OCI-LY1 (cell line): Measurements from ENCODE around the gene ZBP1.

Experiments
- H2AFZ ChIP-seq: fragments of 200-600 bp; sonication (generic), shearing (Covaris generic); 2 replicates; pipeline ENCODE4 v1.6.0; 2014; ENCODE audit warnings: antibody characterized with exemption, mild to moderate bottlenecking, low read length
- H3F3A ChIP-seq: fragments of 200-600 bp; sonication (generic), shearing (Covaris generic); 2 replicates; pipeline ENCODE4 v1.6.0; 2014; ENCODE audit warnings: mild to moderate bottlenecking, antibody characterized with exemption, low read length, moderate library complexity; ENCODE audit not compliant: insufficient read depth
- H3K27ac ChIP-seq: fragments of 200-600 bp; sonication (generic); 2 replicates; pipeline ENCODE4 v1.5.1; 2014; ENCODE audit warnings: low read length, mixed run types, mild to moderate bottlenecking, low read depth; ENCODE audit not compliant: poor library complexity, severe bottlenecking
- H3K27me3 ChIP-seq: fragments of 200-600 bp; sonication (generic); 2 replicates; pipeline ENCODE4 v1.6.0; 2014; ENCODE audit warnings: antibody characterized with exemption, mild to moderate bottlenecking, low read length, moderate library complexity; ENCODE audit not compliant: insufficient read depth
- H3K36me3 ChIP-seq: fragments of 200-600 bp; sonication (generic); 2 replicates; pipeline ENCODE4 v1.6.1; 2014; ENCODE audit warnings: mild to moderate bottlenecking, antibody characterized with exemption, low read length, moderate library complexity, mixed read lengths; ENCODE audit not compliant: insufficient read depth
- H3K4me1 ChIP-seq: fragments of 200-600 bp; sonication (generic); 2 replicates; pipeline ENCODE4 v1.5.1; 2014; ENCODE audit warnings: mild to moderate bottlenecking, low read length, moderate library complexity; ENCODE audit not compliant: insufficient read depth, severe bottlenecking
- H3K4me2 ChIP-seq: fragments of 200-600 bp; sonication (generic), shearing (Covaris generic); 2 replicates; pipeline ENCODE4 v1.6.1; 2014; ENCODE audit warnings: low read length
- H3K4me3 ChIP-seq: fragments of 200-600 bp; sonication (generic); 2 replicates; pipeline ENCODE4 v1.5.1; 2014; ENCODE audit warnings: low read length, low read depth, mild to moderate bottlenecking, mixed read lengths; ENCODE audit not compliant: poor library complexity, severe bottlenecking
- H3K79me2 ChIP-seq: fragments of 200-600 bp; shearing (Covaris generic); 2 replicates; pipeline ENCODE4 v1.6.1; 2016; ENCODE audit warnings: mixed run types, low read length, mixed read lengths; ENCODE audit not compliant: insufficient read depth
- H3K9ac ChIP-seq: fragments of 200-600 bp; sonication (generic), shearing (Covaris generic); 2 replicates; pipeline ENCODE4 v1.6.1; 2014; ENCODE audit warnings: mild to moderate bottlenecking, low read length, mixed read lengths
- H3K9me2 ChIP-seq: fragments of 200-600 bp; sonication (generic), shearing (Covaris generic); 2 replicates; pipeline ENCODE4 v1.6.1; 2014; ENCODE audit warnings: low read depth, mild to moderate bottlenecking, low read length, mixed read lengths
- H3K9me3 ChIP-seq: fragments of 200-600 bp; shearing (Covaris generic); 2 replicates; pipeline ENCODE4 v1.6.1; 2014; ENCODE audit warnings: low read length, mixed read lengths
- H4K20me1 ChIP-seq: fragments of 200-600 bp; sonication (generic), shearing (Covaris generic); 2 replicates; pipeline ENCODE4 v1.6.0; 2016; ENCODE audit warnings: mild to moderate bottlenecking, low read length; ENCODE audit not compliant: insufficient read depth
- EZH2 ChIP-seq: fragments of 200-600 bp; sonication (generic), shearing (Covaris generic); IDR thresholded peaks from 2 replicates; pipeline ENCODE4 v1.8.0; 2017; ENCODE audit warnings: borderline replicate concordance, mixed run types, mild to moderate bottlenecking, antibody characterized with exemption, low read length, moderate library complexity, mixed read lengths
- TF ChIP-seq, protein P1 (sequence below): fragments of 200-600 bp; sonication (generic), shearing (Covaris generic); IDR thresholded peaks from 2 replicates; pipeline ENCODE4 v1.5.1; 2017; ENCODE audit warnings: mild to moderate bottlenecking, antibody characterized with exemption, low read length, moderate library complexity, mixed read lengths

Gene ZBP1

GRCh38 chr20:57620274-57620990, at the start of gene ZBP1:
ZBP1 (minus strand) TSS chr20:57620426; CDS start chr20:57620295, 131 bp downstream.
- Histone ChIP-seq H3K27ac (no peak within 1 kb of the TSS), H3K4me2 (peak within 1 kb of the TSS; percentile 22; the same call in 1 of the 2 replicates), H3K27me3 (peaks cover 28% of the 10 kb centered on the region), H3F3A (no peaks in the 10 kb centered on the region), H3K9me2 (no peaks in the 10 kb centered on the region), H3K9ac (no peak within 1 kb of the TSS), H2AFZ (no peak within 1 kb of the TSS), H3K79me2 (no peaks in the 10 kb centered on the region), H3K4me1 (no peaks in the 10 kb centered on the region), H4K20me1 (no peaks in the 10 kb centered on the region), H3K4me3 (no peak within 1 kb of the TSS), H3K9me3 (no peaks in the 10 kb centered on the region), H3K36me3 (no peaks in the 10 kb centered on the region)
- TF ChIP-seq, protein P1, sequence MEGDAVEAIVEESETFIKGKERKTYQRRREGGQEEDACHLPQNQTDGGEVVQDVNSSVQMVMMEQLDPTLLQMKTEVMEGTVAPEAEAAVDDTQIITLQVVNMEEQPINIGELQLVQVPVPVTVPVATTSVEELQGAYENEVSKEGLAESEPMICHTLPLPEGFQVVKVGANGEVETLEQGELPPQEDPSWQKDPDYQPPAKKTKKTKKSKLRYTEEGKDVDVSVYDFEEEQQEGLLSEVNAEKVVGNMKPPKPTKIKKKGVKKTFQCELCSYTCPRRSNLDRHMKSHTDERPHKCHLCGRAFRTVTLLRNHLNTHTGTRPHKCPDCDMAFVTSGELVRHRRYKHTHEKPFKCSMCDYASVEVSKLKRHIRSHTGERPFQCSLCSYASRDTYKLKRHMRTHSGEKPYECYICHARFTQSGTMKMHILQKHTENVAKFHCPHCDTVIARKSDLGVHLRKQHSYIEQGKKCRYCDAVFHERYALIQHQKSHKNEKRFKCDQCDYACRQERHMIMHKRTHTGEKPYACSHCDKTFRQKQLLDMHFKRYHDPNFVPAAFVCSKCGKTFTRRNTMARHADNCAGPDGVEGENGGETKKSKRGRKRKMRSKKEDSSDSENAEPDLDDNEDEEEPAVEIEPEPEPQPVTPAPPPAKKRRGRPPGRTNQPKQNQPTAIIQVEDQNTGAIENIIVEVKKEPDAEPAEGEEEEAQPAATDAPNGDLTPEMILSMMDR, result no peak
- TF ChIP-seq EZH2, result no peak

DNA sequence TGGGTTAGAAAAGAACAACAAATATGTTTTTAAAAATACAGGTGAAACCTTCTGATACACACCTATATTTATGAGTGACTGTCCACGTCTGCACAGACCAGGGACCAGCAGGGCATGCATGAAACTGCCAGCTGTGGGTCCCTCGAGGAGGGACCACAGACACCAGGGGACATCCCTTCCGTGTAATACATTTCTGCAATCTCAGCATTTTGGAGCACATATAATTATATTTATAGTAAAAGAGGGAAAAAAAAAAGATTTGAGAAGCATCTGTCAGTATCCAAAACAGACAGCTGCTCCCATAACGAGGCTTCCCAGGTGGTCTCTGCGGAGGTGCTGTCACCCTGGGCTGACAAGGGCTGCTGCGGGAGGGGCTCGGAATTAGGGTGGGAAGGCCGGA, 49.4 kb upstream of the ZBP1 start:
- H3K27me3 ChIP-seq, result peaks cover 10% of the 10 kb centered on the region; the same call in 1 of the 2 replicates
- no peak overlapping the region for H3K27ac ChIP-seq
- no peak overlapping the region for H3K4me2 ChIP-seq
- H3F3A ChIP-seq, result no peaks in the 10 kb centered on the region
- H4K20me1 ChIP-seq, result no peaks in the 10 kb centered on the region
- H3K36me3 ChIP-seq, result no peaks in the 10 kb centered on the region
- H3K9ac ChIP-seq, result no peak overlapping the region
- H3K9me2 ChIP-seq, result no peaks in the 10 kb centered on the region
- no peaks in the 10 kb centered on the region for H3K4me1 ChIP-seq
- no peaks in the 10 kb centered on the region for H3K79me2 ChIP-seq
- TF ChIP-seq EZH2, result no peak
- TF ChIP-seq, protein P1, result no peak
- H3K4me3 ChIP-seq, result no peak overlapping the region
- H3K9me3 ChIP-seq, result no peaks in the 10 kb centered on the region
- H2AFZ ChIP-seq, result no peak overlapping the region

DNA sequence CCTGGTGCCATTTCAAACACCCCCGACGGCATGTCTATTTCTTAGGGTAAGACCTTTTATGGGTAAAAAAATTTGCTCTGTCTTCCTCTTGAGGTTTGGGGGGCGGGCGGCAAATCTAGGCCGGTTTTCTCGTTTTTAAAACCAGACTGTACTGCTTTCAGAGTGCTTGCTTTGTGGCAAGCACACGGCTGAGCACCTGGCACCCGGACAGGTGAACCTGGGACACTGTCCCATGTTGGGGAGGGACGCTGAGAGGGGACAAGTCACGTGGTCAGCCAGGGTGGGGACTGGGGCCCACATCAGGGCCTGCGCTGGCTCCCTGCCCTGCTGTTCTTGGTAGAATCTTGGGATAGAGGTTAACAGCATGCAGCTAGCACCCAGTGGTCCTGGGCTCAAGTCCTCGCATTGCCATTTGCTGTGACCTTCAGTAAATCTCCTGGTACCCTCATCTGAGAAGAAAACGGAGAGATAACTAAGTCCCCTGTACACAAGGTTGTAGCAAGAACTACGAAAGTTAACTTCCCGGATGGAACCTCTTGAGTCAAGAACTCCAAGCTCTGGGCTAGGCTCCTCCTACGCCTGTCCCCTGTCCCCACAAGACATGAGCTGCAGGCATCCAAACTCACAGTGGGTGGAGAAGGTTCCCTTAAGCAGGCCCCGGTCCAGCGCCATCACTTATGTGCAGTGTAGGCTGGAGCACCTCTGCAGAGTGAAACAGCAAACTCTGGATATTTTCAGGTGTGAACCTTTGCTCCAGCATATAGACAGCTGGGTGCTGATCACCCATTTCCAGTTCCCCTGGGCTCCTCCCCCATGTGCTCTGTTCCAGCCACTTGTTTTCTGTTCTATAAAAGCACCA, 47.9 kb upstream of the ZBP1 start:
- no peaks in the 10 kb centered on the region for H3K36me3 ChIP-seq
- no peaks in the 10 kb centered on the region for H3K9me2 ChIP-seq
- H4K20me1 ChIP-seq, result no peaks in the 10 kb centered on the region
- H3K9ac ChIP-seq, result no peak overlapping the region
- H2AFZ ChIP-seq, result no peak overlapping the region
- H3K4me1 ChIP-seq, result no peaks in the 10 kb centered on the region
- no peaks in the 10 kb centered on the region for H3F3A ChIP-seq
- no peaks in the 10 kb centered on the region for H3K9me3 ChIP-seq
- no peaks in the 10 kb centered on the region for H3K79me2 ChIP-seq
- no peak overlapping the region for H3K27ac ChIP-seq
- peaks cover 10% of the 10 kb centered on the region; the same call in 1 of the 2 replicates for H3K27me3 ChIP-seq
- H3K4me3 ChIP-seq, result no peak overlapping the region
- TF ChIP-seq EZH2, result no peak
- TF ChIP-seq, protein P1, result no peak
- H3K4me2 ChIP-seq, result no peak overlapping the region
